HFF-Myc (cell line): ENCODE results near the gene ARL5C.
A peak's percentile ranks its signal among the peaks of the same experiment; 100 is the strongest.
"Not testable (repeated sequence)": the region's sequence is repeated elsewhere in the genome, so short reads cannot be mapped to it uniquely, and the experiment has no call there.

Experiments
- DNase-seq: peaks from one replicate; pipeline ENCODE4 v3.0.0-alpha.2; 2011; ENCODE audit warnings: low read depth; ENCODE audit errors: extremely low read depth
- H3K4me3 ChIP-seq: replicated peaks from 2 replicates; pipeline ENCODE4 v1.5.1; 2011; ENCODE audit warnings: low read depth, mild to moderate bottlenecking, control low read depth, low read length
- CTCF ChIP-seq: IDR thresholded peaks from 2 replicates; pipeline ENCODE4 v1.5.1; 2012; ENCODE audit warnings: mild to moderate bottlenecking, low read depth, low read length, control low read depth; ENCODE audit errors: missing control alignments

Gene ARL5C

GRCh38 chr17:39138431-39139160, 27.4 kb downstream of the ARL5C start:
- no peak for TF ChIP-seq CTCF
- DNase-seq = no peak
- H3K4me3 ChIP-seq = no peak overlapping the region

GRCh38 chr17:39134878-39135277, 31.1 kb downstream of the ARL5C start:
- TF ChIP-seq CTCF = no peak
- no peak for DNase-seq

GRCh38 chr17:39132192-39132610, 33.8 kb downstream of the ARL5C start:
- DNase-seq = peak; percentile 55
- TF ChIP-seq CTCF = no peak
- H3K4me3 ChIP-seq = no peak overlapping the region

More at GRCh38 chr17:39134878-39135277, 31.1 kb downstream of the ARL5C start:
- H3K4me3 ChIP-seq = no peak overlapping the region

- no peak for TF ChIP-seq CTCF
- DNase-seq = no peak
These were observed 34.3 kb downstream of the ARL5C start for GRCh38 chr17:39131616-39132015.

GRCh38 chr17:39130205-39130604, 35.8 kb downstream of the ARL5C start:
- no peak for TF ChIP-seq CTCF
- H3K4me3 ChIP-seq = no peak overlapping the region
- no peak for DNase-seq

More at GRCh38 chr17:39131616-39132015, 34.3 kb downstream of the ARL5C start:
- no peak overlapping the region for H3K4me3 ChIP-seq

GRCh38 chr17:39129544-39129943, 36.4 kb downstream of the ARL5C start:
- DNase-seq = not testable (repeated sequence)

GRCh38 chr17:39126436-39126835, 39.5 kb downstream of the ARL5C start:
- no peak overlapping the region for H3K4me3 ChIP-seq
- no peak for TF ChIP-seq CTCF
- no peak for DNase-seq

More at GRCh38 chr17:39129544-39129943, 36.4 kb downstream of the ARL5C start:
- H3K4me3 ChIP-seq = not testable (repeated sequence)
